ENCODE results near the gene PLXNB1.

- no peak for TF ChIP-seq CTCF (IDR thresholded peaks at IDR 0.05)
- no peak for TF ChIP-seq RCOR1 (IDR thresholded peaks at IDR 0.05; ENCODE audit: low read depth, low read length)
- no peak for TF ChIP-seq CHD2 (IDR thresholded peaks at IDR 0.05; ENCODE audit: low read length, partially characterized antibody)
- TF ChIP-seq KDM5A (IDR thresholded peaks at IDR 0.05): no peak
- no peak for TF ChIP-seq ELK1 (IDR thresholded peaks at IDR 0.05; ENCODE audit: low read depth, low read length)
- no peak for TF ChIP-seq MAFK (IDR thresholded peaks at IDR 0.05; ENCODE audit: partially characterized antibody)
Measured at GRCh38 chr3:48405343-48405881, 24.5 kb downstream of the PLXNB1 start.

Data from A549 (cell line).